HCT116 (cell line): Measurements from ENCODE around the gene BEGAIN. TPM values are rescaled to one million over a fixed set of nuclear protein-coding genes. Genes with fewer than 3 reads are reported as not detected.

Experiments
- ATAC-seq: fragments of 200-7000 bp; cut with Tn5 transposase; 2 replicates; pipeline ENCODE4 v1.9.1; 2020; ENCODE audit warnings: mild to moderate bottlenecking, moderate library complexity
- BruUV-seq: library from RNA; stranded (reverse); fragments of 400-500 nt; replicated peaks from 2 replicates; lab custom pipeline; 2021; lab: Mats Ljungman, UMichigan
- CTCF ChIA-PET: fragments of 300-600 bp; sonication (Branson Sonifier 250); formaldehyde crosslinking; loops from one replicate; lab custom pipeline; 2021; ENCODE audit warnings: antibody characterized with exemption; lab: Charles Lee
- POLR2A ChIA-PET: fragments of 300-600, 350-600 bp; sonication (Branson Sonifier 250); formaldehyde crosslinking; loops from one replicate; lab custom pipeline; 2021; ENCODE audit warnings: antibody characterized with exemption; lab: Charles Lee
- RAD21 ChIA-PET, 2 experiments: fragments of 300-600 bp; sonication (Branson Sonifier 250); formaldehyde crosslinking; loops; one replicate each; lab custom pipeline; 2023; ENCODE audit warnings: low total read pairs in 2 of 2; ENCODE audit not compliant: uncharacterized antibody in 2 of 2, unreplicated experiment in 2 of 2, low non-redundant PET in 1 of 2; lab: Charles Lee
- DNase-seq: peaks from one replicate; pipeline ENCODE4 v3.0.0-alpha.2; 2010; ENCODE audit warnings: low read depth, low spot score
- H2AFZ ChIP-seq: fragments of 200-600 bp; shearing (Covaris generic), sonication (generic); 2 replicates; pipeline ENCODE4 v1.6.1; 2017; ENCODE audit warnings: low read depth, mixed run types, mixed read lengths, antibody characterized with exemption, low read length; ENCODE audit not compliant: poor library complexity, severe bottlenecking
- H3K27ac ChIP-seq: 2 replicates; pipeline ENCODE4 v1.5.1; 2012; ENCODE audit warnings: low read depth, low read length
- H3K27me3 ChIP-seq: fragments of 200-600 bp; sonication (generic); 2 replicates; pipeline ENCODE4 v1.6.1; 2016; ENCODE audit warnings: mixed run types, low read length, mixed read lengths; ENCODE audit not compliant: insufficient read depth
- H3K36me3 ChIP-seq, 2 experiments: fragments of 200-500 bp in 1 of 2; fragments of 200-600 bp in 1 of 2; sonication (Bioruptor generic) in 1 of 2; sonication (generic) in 1 of 2; 2 replicates each; pipeline versions ENCODE4 v1.5.1 to v1.6.1; 2014 to 2016; ENCODE audit warnings: low read length in 2 of 2, inconsistent platforms in 1 of 2, mixed read lengths in 1 of 2, mixed run types in 1 of 2; ENCODE audit not compliant: insufficient read depth in 2 of 2, control insufficient read depth in 1 of 2
- H3K4me1 ChIP-seq, 2 experiments: fragments of 200-600 bp in 1 of 2; sonication (generic) in 1 of 2; 2 replicates each; pipeline versions ENCODE4 v1.5.1 to v1.6.1; 2012 to 2017; ENCODE audit warnings: low read length in 2 of 2, inconsistent platforms in 1 of 2, mild to moderate bottlenecking in 1 of 2, mixed read lengths in 1 of 2, mixed run types in 1 of 2, moderate library complexity in 1 of 2; ENCODE audit not compliant: insufficient read depth in 2 of 2, control insufficient read depth in 1 of 2
- H3K4me2 ChIP-seq: fragments of 200-600 bp; sonication (generic); 2 replicates; pipeline ENCODE4 v1.6.1; 2017; ENCODE audit warnings: mixed run types, low read length, mixed read lengths
- H3K4me3 ChIP-seq, 2 experiments: fragments of 200-600 bp in 1 of 2; sonication (generic) in 1 of 2; replicated peaks in 1 of 2; 2 replicates each; pipeline ENCODE4 v1.5.1; 2011 to 2016; ENCODE audit warnings: low read length in 2 of 2, control low read depth in 1 of 2, low read depth in 1 of 2, mild to moderate bottlenecking in 1 of 2, mixed read lengths in 1 of 2, mixed run types in 1 of 2
- H3K79me2 ChIP-seq: fragments of 200-600 bp; sonication (generic); 2 replicates; pipeline ENCODE4 v1.6.1; 2017; ENCODE audit warnings: mild to moderate bottlenecking, mixed run types, low read length, moderate library complexity, mixed read lengths; ENCODE audit not compliant: insufficient read depth
- H3K9ac ChIP-seq: fragments of 200-600 bp; sonication (generic); 2 replicates; pipeline ENCODE4 v1.6.1; 2016; ENCODE audit warnings: low read length, mixed read lengths
- H3K9me2 ChIP-seq: fragments of 200-600 bp; sonication (generic), shearing (Covaris generic); 2 replicates; pipeline ENCODE4 v1.6.1; 2017; ENCODE audit warnings: mixed run types, mild to moderate bottlenecking, moderate library complexity; ENCODE audit not compliant: insufficient read depth
- H3K9me3 ChIP-seq, 2 experiments: fragments of 200-500 bp in 1 of 2; fragments of 200-600 bp in 1 of 2; sonication (Bioruptor generic) in 1 of 2; sonication (generic) in 1 of 2; 2 replicates each; pipeline ENCODE4 v1.6.1; 2014 to 2017; ENCODE audit warnings: low read length in 2 of 2, mixed read lengths in 2 of 2, inconsistent platforms in 1 of 2, low read depth in 1 of 2, mild to moderate bottlenecking in 1 of 2, mixed run types in 1 of 2, moderate library complexity in 1 of 2; ENCODE audit not compliant: control insufficient read depth in 1 of 2, insufficient read depth in 1 of 2
- H4K20me1 ChIP-seq: fragments of 200-600 bp; sonication (generic), shearing (Covaris generic); 2 replicates; pipeline ENCODE4 v1.6.1; 2017; ENCODE audit warnings: mixed run types, mild to moderate bottlenecking, moderate library complexity; ENCODE audit not compliant: insufficient read depth
- CBX3 ChIP-seq: IDR thresholded peaks from 2 replicates; pipeline ENCODE4 v1.6.1; 2012; ENCODE audit warnings: low read depth
- ELF1 ChIP-seq: IDR thresholded peaks from 2 replicates; pipeline ENCODE4 v1.6.1; 2012; ENCODE audit warnings: low read depth, borderline replicate concordance
- EZH2phosphoT487 ChIP-seq: fragments of 200-600 bp; IDR thresholded peaks from 2 replicates; pipeline ENCODE4 v1.6.1; 2018; ENCODE audit warnings: antibody characterized with exemption, borderline replicate concordance
- YY1 ChIP-seq: IDR thresholded peaks from 2 replicates; pipeline ENCODE4 v1.6.1; 2011; ENCODE audit warnings: low read length, low read depth, moderate library complexity, mild to moderate bottlenecking; ENCODE audit not compliant: insufficient replicate concordance; ENCODE audit errors: extremely low read depth
- intact Hi-C: fragments of 100-400 bp; cut with micrococcal nuclease; formaldehyde crosslinking; loops from 2 replicates; pipeline ENCODE4 v1.10.0; 2022
- total RNA-seq: library from RNA; stranded (reverse); gene quantifications from one replicate; pipeline ENCODE4 v1.2.1, GENCODE V29; 2021; ENCODE audit not compliant: unreplicated experiment
- TF ChIP-seq, protein P1 (sequence below), 3 experiments: fragments of 200-600 bp in 1 of 3; sonication (generic) in 1 of 3; IDR thresholded peaks in 2 of 3; conservative IDR thresholded peaks in 1 of 3; 2 replicates each; pipeline ENCODE4 v1.5.1; 2012 to 2017; ENCODE audit warnings: low read depth in 2 of 3, low read length in 2 of 3, antibody characterized with exemption in 1 of 3, borderline replicate concordance in 1 of 3, control low read depth in 1 of 3, mild to moderate bottlenecking in 1 of 3, mixed read lengths in 1 of 3, mixed run types in 1 of 3, moderate library complexity in 1 of 3; ENCODE audit not compliant: insufficient read depth in 1 of 3
- TF ChIP-seq, protein P2 (sequence below): IDR thresholded peaks from 2 replicates; pipeline ENCODE4 v1.6.1; 2012

Gene BEGAIN
- total RNA-seq, 1 experiment from 2014 or later = 8.5 TPM

DNA sequence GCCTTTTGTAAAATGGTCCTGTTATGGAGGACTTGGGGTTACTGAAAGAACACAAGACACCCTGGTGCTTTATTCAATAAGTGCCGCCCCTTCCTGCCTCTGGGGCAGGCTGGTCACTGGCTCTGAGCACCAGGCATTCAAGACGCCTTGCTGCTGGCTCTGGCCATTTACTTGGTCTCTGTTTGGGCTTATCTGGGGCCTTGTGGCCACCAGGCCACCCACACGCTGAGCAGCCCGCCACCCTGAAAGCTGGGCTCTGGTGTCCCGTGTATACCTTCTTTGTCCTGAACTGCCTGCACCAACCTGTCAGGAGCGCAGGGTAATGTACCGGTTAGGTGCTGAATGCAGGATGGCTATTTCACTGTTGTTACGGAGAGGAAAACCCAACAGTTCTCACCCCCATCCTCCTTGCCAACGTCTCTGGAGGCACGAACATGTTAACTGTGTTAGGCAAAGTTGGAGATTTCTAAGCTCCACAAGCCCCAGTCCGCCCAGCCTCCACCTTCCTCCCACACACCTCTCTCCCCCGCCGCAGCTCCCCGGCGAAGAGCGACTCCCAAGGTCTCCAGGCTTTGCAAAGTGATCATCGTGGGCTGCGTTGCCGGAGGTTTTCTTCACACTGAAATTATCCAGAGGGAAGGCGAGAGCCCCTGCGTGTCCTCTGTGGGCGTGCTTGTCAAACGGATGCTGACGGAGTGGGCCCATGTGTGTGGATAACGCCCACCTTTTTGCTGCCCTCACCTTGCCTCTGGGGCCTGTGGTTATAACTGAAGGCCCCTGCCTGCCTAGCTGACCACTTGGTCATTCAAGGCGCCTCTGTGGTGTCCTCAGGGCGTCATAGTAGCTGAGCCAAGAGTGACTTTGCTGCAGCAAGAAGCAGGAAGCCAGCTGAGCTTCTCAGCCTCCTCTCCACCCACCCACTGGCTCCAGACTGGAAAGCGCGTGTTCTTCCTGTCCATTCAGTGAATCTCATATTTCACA lies 18.8 kb upstream of the BEGAIN start:
- H3K9me2 ChIP-seq = no peaks in the 10 kb centered on the region
- H3K36me3 ChIP-seq = no peaks in the 10 kb centered on the region
- ChIA-PET POLR2A (no interaction called here), CTCF (interaction anchor here (1.0 kb wide), 1 partner anchor 188 kb away, joined by 3 read pairs; no protein-coding TSS in a partner anchor), RAD21 (no interaction called here)
- no peak overlapping the region for H3K27ac ChIP-seq
- no peaks in the 10 kb centered on the region for H4K20me1 ChIP-seq
- ATAC-seq = no peak
- no peak overlapping the region for H3K4me2 ChIP-seq
- no peaks in the 10 kb centered on the region for H3K79me2 ChIP-seq
- no peaks in the 10 kb centered on the region for H3K27me3 ChIP-seq
- intact Hi-C loops = no loop called here
- no peak overlapping the region for H2AFZ ChIP-seq
- H3K9ac ChIP-seq = no peak overlapping the region
- no peak overlapping the region for H3K4me3 ChIP-seq
- TF ChIP-seq ELF1 (no peak), EZH2phosphoT487 (no peak), YY1 (no peak), CBX3 (no peak)
- TF ChIP-seq, protein P1, sequence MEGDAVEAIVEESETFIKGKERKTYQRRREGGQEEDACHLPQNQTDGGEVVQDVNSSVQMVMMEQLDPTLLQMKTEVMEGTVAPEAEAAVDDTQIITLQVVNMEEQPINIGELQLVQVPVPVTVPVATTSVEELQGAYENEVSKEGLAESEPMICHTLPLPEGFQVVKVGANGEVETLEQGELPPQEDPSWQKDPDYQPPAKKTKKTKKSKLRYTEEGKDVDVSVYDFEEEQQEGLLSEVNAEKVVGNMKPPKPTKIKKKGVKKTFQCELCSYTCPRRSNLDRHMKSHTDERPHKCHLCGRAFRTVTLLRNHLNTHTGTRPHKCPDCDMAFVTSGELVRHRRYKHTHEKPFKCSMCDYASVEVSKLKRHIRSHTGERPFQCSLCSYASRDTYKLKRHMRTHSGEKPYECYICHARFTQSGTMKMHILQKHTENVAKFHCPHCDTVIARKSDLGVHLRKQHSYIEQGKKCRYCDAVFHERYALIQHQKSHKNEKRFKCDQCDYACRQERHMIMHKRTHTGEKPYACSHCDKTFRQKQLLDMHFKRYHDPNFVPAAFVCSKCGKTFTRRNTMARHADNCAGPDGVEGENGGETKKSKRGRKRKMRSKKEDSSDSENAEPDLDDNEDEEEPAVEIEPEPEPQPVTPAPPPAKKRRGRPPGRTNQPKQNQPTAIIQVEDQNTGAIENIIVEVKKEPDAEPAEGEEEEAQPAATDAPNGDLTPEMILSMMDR (IDR thresholded peaks at IDR 0.05 in 2 of 3, conservative IDR thresholded peaks at IDR 0.05 in 1 of 3; ENCODE audit: borderline replicate concordance in 1 of 3, insufficient read depth in 1 of 3, low read depth in 2 of 3, low read length in 2 of 3) = no peak
- TF ChIP-seq, protein P2, sequence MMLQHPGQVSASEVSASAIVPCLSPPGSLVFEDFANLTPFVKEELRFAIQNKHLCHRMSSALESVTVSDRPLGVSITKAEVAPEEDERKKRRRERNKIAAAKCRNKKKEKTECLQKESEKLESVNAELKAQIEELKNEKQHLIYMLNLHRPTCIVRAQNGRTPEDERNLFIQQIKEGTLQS = no peak
- no peaks in the 10 kb centered on the region for H3K9me3 ChIP-seq
- BruUV-seq = no TSS peak
- no peak for DNase-seq
- peaks cover 0 to 3% of the 10 kb centered on the region in 2 experiments; a peak in 1 of 4 replicates for H3K4me1 ChIP-seq
